BLaER1 (cell line): ENCODE results near the gene CHMP6.
A peak's percentile ranks its signal among the peaks of the same experiment; 100 is the strongest.

Experiments used
- H3K27ac ChIP-seq: shearing (Covaris generic); formaldehyde crosslinking; 2 replicates; pipeline ENCODE4 v1.8.1; 2022
- H3K27me3 ChIP-seq: shearing (Covaris generic); formaldehyde crosslinking; 2 replicates; pipeline ENCODE4 v1.8.1; 2022
- H3K36me3 ChIP-seq: shearing (Covaris generic); formaldehyde crosslinking; 2 replicates; pipeline ENCODE4 v1.8.1; 2022
- H3K4me1 ChIP-seq: shearing (Covaris generic); formaldehyde crosslinking; 2 replicates; pipeline ENCODE4 v1.8.1; 2022
- H3K4me2 ChIP-seq: shearing (Covaris generic); formaldehyde crosslinking; 2 replicates; pipeline ENCODE4 v1.8.1; 2022
- H3K4me3 ChIP-seq: shearing (Covaris generic); formaldehyde crosslinking; 2 replicates; pipeline ENCODE4 v1.8.1; 2022
- H3K9ac ChIP-seq: shearing (Covaris generic); formaldehyde crosslinking; 2 replicates; pipeline ENCODE4 v1.8.1; 2022
- H3K9me3 ChIP-seq: shearing (Covaris generic); formaldehyde crosslinking; 2 replicates; pipeline ENCODE4 v1.8.1; 2022
- H4K20me1 ChIP-seq: shearing (Covaris generic); formaldehyde crosslinking; 2 replicates; pipeline ENCODE4 v1.8.1; 2022
- Cebpa-rat ChIP-seq: shearing (Covaris generic); IDR thresholded peaks from 2 replicates; pipeline ENCODE4 v1.8.1; 2022

CHMP6 gene

DNA sequence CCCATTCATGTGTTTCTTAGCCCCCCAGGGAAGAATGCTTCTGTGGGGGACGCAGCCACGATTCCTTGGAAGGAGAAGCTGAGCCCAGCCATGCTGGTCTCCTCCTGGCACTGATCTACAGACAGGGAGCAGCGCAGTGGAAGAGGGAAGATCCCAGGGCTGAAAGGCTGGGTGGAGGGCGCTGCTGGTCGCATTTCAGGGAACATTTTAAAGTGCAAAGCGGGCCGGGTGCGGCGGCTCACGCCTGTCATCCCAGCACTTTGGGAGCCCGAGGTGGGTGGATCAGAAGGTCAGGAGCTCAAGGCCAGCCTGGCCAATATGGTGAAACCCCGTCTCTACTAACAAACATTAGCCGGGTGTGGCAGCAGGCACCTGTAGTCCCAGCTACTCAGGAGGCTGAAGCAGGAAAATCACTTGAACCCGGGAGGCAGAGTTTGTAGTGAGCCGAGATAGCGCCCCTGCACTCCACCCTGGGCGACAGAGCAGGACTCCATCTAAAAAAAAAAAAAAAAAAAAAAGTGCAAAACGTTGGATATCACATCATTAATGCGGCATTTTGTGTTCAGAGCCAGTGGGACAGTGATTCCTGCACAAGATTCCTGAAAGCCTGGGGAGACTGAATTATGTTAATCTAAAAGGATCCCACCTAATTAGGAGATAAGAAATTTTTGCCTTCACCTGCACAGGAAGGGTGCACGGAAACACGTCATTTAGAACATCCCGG lies 558 bp upstream of the CHMP6 start:
- H3K4me1 ChIP-seq = peaks cover 56% of the 10 kb centered on the region
- H3K36me3 ChIP-seq = peaks cover 13% of the 10 kb centered on the region
- peaks cover 45% of the 10 kb centered on the region for H4K20me1 ChIP-seq
- H3K4me3 ChIP-seq = peak overlapping the region; percentile 89
- no peaks in the 10 kb centered on the region for H3K9me3 ChIP-seq
- H3K4me2 ChIP-seq = peak overlapping the region; percentile 96
- no peak for TF ChIP-seq Cebpa-rat
- peaks cover 59% of the 10 kb centered on the region for H3K27me3 ChIP-seq
- peak overlapping the region; percentile 89 for H3K9ac ChIP-seq
- H3K27ac ChIP-seq = peak overlapping the region; percentile 78

DNA sequence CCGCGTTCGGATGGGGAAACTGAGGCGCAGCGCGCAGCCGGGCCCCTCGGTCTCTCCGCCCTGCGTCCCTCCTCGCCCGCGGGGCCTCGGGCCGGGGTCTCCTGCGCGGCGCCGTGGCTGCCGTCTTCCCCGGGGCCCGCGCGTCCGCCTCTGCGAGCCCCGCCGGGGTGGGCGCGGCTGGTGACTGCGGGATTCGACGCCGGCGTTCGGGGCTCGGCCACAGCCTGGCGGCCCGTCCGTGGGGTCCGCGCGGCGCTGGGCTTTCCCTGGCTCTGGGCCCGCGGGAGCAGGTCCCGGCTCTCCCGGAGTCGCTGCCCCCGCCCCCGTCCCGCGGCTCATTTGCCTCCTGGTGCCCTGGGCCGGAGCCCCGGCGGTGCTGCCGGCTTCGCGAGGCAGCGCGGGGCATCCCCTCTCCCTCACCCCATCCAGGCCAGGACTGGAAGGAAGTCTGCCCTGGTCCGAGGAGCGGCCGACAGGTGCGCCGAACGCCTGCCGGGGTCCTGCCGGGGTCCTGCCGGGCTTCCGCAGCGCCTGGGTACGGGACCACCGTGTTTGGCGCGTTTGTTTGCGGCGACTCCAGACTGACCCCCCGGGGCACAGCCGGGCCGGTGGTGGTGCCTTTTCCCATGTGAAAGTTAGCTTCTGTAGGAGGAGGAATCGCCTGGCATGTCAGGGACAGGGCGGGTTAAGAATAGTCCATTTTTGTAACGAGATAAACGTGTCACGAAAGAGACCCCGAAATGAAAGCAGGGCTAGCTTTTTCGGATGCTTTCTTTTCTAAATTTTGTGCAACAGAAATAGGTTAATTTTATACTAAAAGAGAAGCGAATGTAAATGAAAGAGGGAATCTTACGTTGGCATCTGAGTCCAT lies 671 bp downstream of the CHMP6 start:
- Histone ChIP-seq H3K27ac (peak overlapping the region; percentile 78), H3K4me3 (peak overlapping the region; percentile 89), H3K4me1 (peaks cover 44% of the 10 kb centered on the region), H4K20me1 (peaks cover 36% of the 10 kb centered on the region), H3K27me3 (peaks cover 47% of the 10 kb centered on the region), H3K4me2 (peak overlapping the region; percentile 96), H3K9me3 (no peaks in the 10 kb centered on the region), H3K36me3 (peaks cover 25% of the 10 kb centered on the region), H3K9ac (peak overlapping the region; percentile 89)
- no peak for TF ChIP-seq Cebpa-rat

DNA sequence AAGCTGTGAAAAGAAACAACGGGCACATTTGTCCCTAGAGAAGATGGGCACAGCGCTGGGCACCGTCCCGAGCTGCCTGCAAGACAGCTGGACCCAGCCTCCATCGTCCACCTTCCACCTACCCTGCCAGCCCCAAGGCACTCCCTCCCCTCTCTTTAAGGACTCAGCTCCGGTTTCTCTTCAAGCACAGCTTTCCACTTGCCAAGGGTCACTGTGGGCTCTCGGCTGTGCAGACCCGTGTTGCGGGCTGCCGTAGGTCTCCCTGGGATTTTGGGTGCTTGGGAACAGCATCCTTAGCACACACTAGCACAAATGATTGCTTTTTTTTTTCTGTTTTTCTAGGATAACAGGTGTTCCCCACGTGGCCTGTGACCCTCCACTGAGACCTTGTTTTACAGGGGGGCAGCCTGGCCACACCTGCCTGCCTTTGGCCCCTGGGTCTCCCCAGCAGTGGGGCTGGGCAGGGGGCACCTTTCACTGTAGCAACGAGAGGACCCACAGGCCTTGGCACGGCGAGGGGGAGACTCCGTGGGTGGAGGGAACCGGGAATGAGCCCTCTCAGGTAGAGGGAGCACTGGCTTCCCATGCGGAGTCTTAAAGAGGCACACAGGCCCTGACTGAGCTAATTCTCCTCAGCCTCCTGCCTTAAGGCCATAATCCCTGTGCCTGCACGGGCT lies 1.4 kb downstream of the CHMP6 start:
- H3K4me1 ChIP-seq = peaks cover 36% of the 10 kb centered on the region
- no peak overlapping the region for H3K27ac ChIP-seq
- H4K20me1 ChIP-seq = peaks cover 36% of the 10 kb centered on the region
- peaks cover 39% of the 10 kb centered on the region for H3K27me3 ChIP-seq
- peak overlapping the region; percentile 96 for H3K4me2 ChIP-seq
- H3K9me3 ChIP-seq = no peaks in the 10 kb centered on the region
- peak overlapping the region; percentile 89 for H3K9ac ChIP-seq
- peaks cover 33% of the 10 kb centered on the region for H3K36me3 ChIP-seq
- no peak for TF ChIP-seq Cebpa-rat
- peak overlapping the region; percentile 89 for H3K4me3 ChIP-seq

DNA sequence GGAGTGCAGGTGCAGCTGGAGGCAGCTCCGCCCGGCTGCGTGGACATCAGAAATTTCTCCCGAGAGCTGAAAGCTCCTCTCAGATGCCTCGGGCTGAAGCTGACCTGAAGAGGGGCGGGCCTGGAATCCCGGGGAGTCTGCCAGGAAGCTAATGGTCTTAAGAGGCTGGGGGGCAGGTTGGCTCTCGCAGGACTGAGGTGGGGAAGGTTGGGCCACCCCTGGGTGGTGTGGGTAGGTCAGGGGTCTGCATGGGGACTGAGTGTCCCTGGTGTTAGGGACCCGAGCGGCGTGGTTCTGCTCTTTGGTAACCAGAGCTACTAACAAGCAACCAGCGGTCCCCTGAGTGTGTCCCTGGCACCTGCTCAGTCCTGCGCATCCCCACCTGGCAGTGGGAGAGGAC lies 3.5 kb downstream of the CHMP6 start:
- Histone ChIP-seq H3K4me2 (no peak overlapping the region), H3K36me3 (peaks cover 53% of the 10 kb centered on the region), H4K20me1 (peaks cover 51% of the 10 kb centered on the region), H3K9me3 (no peaks in the 10 kb centered on the region), H3K4me3 (no peak overlapping the region), H3K4me1 (peaks cover 21% of the 10 kb centered on the region), H3K27ac (no peak overlapping the region), H3K27me3 (peaks cover 19% of the 10 kb centered on the region; the same call in 1 of the 2 replicates), H3K9ac (no peak overlapping the region)
- TF ChIP-seq Cebpa-rat = no peak

DNA sequence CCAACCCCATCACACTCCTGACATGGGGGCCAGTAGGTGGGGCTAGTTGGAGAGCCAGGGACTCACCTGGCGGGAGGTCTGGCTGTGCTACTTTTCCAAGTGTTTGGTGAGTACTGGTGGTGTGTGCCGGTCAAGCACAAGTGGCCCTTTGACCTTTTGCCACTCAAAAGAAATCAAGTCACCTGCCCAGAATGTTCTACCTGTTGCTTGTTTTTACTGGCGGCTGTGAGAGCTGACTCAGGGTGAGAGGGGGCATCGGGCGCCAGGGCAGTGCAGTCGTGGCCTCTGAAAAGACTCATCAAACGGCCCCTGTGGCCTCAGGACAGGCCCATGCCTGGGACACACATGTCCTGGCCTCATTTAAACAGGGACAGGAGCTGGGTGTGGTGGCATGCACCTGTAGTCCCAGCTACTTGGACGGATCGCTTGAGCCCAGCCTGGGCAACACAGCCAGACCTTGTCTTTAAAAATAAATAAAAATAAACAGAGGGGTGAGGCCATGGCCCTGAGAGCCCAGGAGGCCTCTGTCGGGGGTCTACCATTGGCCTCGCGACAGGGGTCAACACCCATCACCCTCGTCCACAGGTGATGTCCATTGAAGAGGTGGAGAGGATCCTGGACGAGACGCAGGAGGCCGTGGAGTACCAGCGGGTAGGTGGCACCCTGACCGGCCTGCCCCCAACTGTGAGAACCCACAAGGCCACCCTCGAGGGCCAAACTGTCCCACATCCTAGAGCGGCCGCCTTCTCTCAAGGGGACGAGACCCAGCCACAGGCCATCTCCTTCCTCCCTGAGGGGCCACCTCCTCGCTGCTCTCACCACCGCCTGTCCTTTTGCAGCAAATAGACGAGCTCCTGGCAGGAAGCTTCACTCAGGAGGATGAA lies 5.0 kb downstream of the CHMP6 start:
- no peak overlapping the region for H3K4me2 ChIP-seq
- peaks cover 56% of the 10 kb centered on the region for H3K36me3 ChIP-seq

DNA sequence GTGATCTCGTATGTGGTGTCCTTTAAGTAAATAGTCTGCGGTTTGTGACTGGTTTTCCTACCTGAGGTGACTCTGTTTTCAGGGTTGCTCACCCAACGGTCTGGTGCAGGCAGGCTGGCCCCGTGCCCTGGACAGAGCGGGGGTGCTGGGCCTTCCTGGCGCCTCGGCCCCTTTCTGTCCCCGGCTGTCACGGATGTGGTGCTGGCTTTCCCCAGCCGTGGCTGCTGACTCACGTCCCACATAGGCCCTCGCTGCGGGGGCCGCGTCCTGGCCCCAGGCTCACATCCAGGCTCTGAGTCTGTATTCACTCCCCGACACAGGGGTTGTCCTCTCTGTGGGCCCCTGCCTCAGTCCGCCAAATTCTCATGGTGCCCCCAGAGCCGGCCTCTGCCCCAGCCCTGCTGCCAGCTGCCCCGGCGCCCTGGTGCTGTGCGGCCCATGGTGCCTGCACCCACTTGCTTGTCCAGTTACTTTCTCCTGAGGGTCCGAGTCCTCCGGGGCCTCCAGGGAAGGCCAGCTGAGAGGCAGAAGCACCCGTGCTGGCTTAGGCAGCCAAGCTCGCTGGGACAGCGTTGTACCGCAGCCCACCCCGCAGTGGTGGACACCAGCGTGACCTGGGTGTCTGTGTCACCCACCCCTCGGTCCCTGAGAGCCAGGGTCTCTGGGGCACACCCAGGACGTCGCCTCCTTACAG lies 5.9 kb downstream of the CHMP6 start:
- Histone ChIP-seq H3K27me3 (peaks cover 26% of the 10 kb centered on the region), H3K36me3 (peaks cover 56% of the 10 kb centered on the region), H3K27ac (no peak overlapping the region), H3K4me2 (no peak overlapping the region), H3K4me3 (no peak overlapping the region), H3K9me3 (no peaks in the 10 kb centered on the region), H3K9ac (no peak overlapping the region), H3K4me1 (peaks cover 12% of the 10 kb centered on the region), H4K20me1 (peaks cover 70% of the 10 kb centered on the region)
- no peak for TF ChIP-seq Cebpa-rat

More for the DNA sequence above, 5.0 kb downstream of the CHMP6 start:
- Histone ChIP-seq H4K20me1 (peaks cover 66% of the 10 kb centered on the region), H3K9ac (no peak overlapping the region), H3K27ac (no peak overlapping the region), H3K27me3 (peaks cover 24% of the 10 kb centered on the region), H3K4me1 (peaks cover 13% of the 10 kb centered on the region), H3K9me3 (no peaks in the 10 kb centered on the region), H3K4me3 (no peak overlapping the region)
- no peak for TF ChIP-seq Cebpa-rat

DNA sequence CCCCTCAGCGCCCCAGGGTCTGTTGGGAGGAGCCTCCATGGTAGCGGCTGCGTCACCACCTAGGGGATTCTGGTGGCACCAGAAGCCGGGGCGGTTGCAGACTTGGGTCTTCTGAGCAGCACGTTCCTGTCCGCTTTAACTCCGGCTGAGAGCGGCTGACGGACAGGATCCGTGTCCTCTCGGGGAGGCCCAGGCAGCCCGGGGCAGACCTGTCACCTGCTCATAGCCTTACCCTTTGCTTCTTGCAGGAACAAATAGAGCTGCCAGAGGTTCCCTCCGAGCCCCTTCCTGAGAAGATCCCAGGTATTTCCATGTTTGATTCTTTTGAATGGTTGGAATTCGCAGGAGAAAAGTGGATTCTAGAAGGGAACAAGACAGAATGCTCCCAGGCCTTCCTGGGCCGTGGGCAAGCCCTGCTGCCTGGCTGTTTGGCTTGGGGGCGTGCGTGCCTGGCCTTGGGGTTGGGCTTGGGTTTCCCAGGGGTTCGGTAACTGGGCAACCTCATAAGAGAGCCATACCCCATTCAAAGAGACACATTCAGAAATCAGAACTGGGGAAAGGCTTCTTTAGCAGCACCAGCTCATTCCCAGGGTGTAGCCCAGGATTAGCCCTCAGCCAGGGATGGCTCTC lies 6.6 kb downstream of the CHMP6 start:
- peaks cover 6% of the 10 kb centered on the region for H3K4me1 ChIP-seq
- peaks cover 56% of the 10 kb centered on the region for H3K36me3 ChIP-seq
- no peak overlapping the region for H3K4me2 ChIP-seq
- no peak overlapping the region for H3K27ac ChIP-seq
- H3K27me3 ChIP-seq = peaks cover 28% of the 10 kb centered on the region
- no peak overlapping the region for H3K4me3 ChIP-seq
- no peak for TF ChIP-seq Cebpa-rat
- H4K20me1 ChIP-seq = peaks cover 70% of the 10 kb centered on the region
- no peaks in the 10 kb centered on the region for H3K9me3 ChIP-seq
- no peak overlapping the region for H3K9ac ChIP-seq

DNA sequence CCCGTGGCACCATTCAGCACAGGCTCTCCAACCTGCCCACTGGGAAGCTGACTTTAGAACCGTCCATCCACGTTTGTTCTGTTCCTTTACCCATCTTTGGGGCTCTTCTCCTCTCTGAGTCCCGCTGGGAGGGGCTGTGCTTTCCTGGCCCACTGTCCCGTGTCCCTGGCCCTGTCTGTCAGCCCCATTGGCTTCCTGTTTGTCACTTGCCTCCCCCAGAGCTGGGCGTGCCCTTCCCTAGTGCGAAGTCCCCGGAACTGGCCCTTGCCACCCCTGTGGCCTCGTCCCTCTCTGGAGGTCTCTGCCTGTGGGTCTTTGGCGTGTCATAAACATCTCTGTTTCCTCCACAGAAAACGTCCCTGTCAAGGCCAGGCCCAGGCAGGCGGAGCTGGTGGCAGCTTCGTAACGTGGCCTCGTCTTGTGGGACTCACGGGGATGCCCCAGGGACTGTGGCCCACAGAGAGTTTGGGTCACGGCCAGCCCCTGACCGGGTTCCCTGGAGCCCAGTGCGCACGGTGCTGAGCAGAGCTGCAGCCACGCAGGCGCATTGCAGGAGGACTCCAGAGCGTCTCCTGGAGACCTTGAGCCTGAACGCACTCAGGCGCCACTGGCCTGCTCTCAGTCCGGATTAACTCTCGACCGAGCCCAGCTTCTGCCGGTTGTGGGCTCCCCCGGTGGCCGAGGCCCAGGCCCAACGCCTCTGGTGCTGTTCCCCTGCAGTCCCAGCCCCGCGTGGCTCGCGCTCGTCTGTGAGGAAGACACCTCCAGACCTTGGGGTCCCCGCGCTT lies 7.3 kb downstream of the CHMP6 start:
- Histone ChIP-seq H3K36me3 (peaks cover 56% of the 10 kb centered on the region), H3K4me3 (no peak overlapping the region)
- no peak for TF ChIP-seq Cebpa-rat

More for the DNA sequence above, 7.3 kb downstream of the CHMP6 start:
- no peaks in the 10 kb centered on the region for H3K9me3 ChIP-seq
- no peak overlapping the region for H3K9ac ChIP-seq
- no peak overlapping the region for H3K27ac ChIP-seq
- H3K4me2 ChIP-seq = no peak overlapping the region
- peaks cover 67% of the 10 kb centered on the region for H4K20me1 ChIP-seq
- peaks cover 4% of the 10 kb centered on the region; the same call in 1 of the 2 replicates for H3K4me1 ChIP-seq
- H3K27me3 ChIP-seq = peaks cover 35% of the 10 kb centered on the region
